GM12873 (cell line): ENCODE data around the gene LRMDA.

ENCODE experiments used
- TF ChIP-seq, protein P1 (sequence below): IDR thresholded peaks from 2 replicates; pipeline ENCODE4 v1.5.1; 2012; ENCODE audit warnings: low read depth, mild to moderate bottlenecking, moderate library complexity, low read length, control low read depth; ENCODE audit not compliant: insufficient read depth; ENCODE audit errors: missing control alignments

LRMDA gene

GRCh38 chr10:75431180-75432111 lies at the start of gene LRMDA:
Gene LRMDA (plus strand): TSS chr10:75431624.
- TF ChIP-seq, protein P1, sequence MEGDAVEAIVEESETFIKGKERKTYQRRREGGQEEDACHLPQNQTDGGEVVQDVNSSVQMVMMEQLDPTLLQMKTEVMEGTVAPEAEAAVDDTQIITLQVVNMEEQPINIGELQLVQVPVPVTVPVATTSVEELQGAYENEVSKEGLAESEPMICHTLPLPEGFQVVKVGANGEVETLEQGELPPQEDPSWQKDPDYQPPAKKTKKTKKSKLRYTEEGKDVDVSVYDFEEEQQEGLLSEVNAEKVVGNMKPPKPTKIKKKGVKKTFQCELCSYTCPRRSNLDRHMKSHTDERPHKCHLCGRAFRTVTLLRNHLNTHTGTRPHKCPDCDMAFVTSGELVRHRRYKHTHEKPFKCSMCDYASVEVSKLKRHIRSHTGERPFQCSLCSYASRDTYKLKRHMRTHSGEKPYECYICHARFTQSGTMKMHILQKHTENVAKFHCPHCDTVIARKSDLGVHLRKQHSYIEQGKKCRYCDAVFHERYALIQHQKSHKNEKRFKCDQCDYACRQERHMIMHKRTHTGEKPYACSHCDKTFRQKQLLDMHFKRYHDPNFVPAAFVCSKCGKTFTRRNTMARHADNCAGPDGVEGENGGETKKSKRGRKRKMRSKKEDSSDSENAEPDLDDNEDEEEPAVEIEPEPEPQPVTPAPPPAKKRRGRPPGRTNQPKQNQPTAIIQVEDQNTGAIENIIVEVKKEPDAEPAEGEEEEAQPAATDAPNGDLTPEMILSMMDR: no peak

- TF ChIP-seq, protein P1: no peak
Observed at GRCh38 chr10:75386128-75386527, 45.3 kb upstream of the LRMDA start.

DNA sequence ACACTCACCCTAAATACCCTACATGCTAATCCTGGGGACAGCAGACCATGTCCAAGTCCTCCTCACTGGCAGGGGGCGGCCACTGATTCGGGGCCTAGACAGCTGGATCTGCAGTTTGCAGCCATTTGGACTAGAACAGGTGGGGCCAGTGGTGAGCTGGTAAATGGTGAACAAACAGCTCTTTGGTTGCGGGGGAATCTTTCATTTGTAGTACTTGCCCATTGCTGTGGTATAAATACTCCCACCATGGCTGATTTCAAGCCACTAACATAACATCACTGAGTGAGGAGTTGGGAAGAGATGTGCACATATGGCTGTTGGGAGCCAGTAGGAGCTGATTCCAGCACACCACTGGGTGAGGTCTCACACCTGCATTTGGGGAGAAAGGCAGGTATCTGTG lies 43.3 kb upstream of the LRMDA start:
- TF ChIP-seq, protein P1: no peak

GRCh38 chr10:75390178-75390577 lies 41.2 kb upstream of the LRMDA start:
- TF ChIP-seq, protein P1: no peak

DNA sequence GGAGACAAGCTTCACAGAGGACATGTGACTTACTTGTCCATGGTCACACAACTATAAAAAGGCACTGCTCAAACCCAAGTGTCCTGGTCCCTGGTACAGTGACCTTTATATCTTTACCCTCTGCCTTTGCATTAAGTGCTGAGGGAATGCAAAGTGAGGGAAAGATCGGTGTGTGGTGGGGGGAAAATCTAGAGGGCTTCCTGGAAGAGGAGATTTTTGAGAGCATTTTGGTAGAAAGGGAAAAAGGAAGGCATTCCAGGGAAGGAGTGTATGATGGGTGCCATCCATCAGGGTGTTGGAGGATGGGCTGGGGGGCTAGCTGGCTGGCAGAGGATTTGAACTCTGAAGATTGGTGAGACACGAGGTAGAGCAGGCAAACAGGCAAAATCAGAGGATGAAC lies 39.2 kb upstream of the LRMDA start:
- TF ChIP-seq, protein P1: no peak

- TF ChIP-seq, protein P1: no peak
Observed at GRCh38 chr10:75392744-75393143, 38.7 kb upstream of the LRMDA start.

GRCh38 chr10:75394221-75394620 lies 37.2 kb upstream of the LRMDA start:
- TF ChIP-seq, protein P1: no peak
